Hepatocyte (in vitro differentiated cells): ENCODE results near the gene LRP1B. TPM values are rescaled to one million over a fixed set of nuclear protein-coding genes. Genes with fewer than 3 reads are reported as not detected.

ENCODE experiments used
- DNase-seq: peaks from one replicate; pipeline ENCODE4 v3.0.0-alpha.2; 2016; ENCODE audit warnings: low spot score
- H2AFZ ChIP-seq: fragments of 200-600 bp; sonication (generic); 2 replicates; pipeline ENCODE4 v1.6.0; 2016; ENCODE audit warnings: antibody characterized with exemption, mild to moderate bottlenecking
- H3K27ac ChIP-seq: fragments of 200-600 bp; sonication (generic); 2 replicates; pipeline ENCODE4 v1.5.1; 2016; ENCODE audit warnings: mild to moderate bottlenecking
- H3K27me3 ChIP-seq: fragments of 200-600 bp; sonication (generic); 2 replicates; pipeline ENCODE4 v1.6.1; 2016
- H3K36me3 ChIP-seq: fragments of 200-600 bp; sonication (generic); replicated peaks from 2 replicates; pipeline ENCODE4 v1.5.1; 2016; ENCODE audit warnings: low read depth; ENCODE audit not compliant: insufficient read depth
- H3K4me1 ChIP-seq: fragments of 200-600 bp; sonication (generic); 2 replicates; pipeline ENCODE4 v1.5.1; 2016; ENCODE audit warnings: mild to moderate bottlenecking, moderate library complexity; ENCODE audit not compliant: insufficient read depth
- H3K4me2 ChIP-seq: fragments of 200-600 bp; sonication (generic); 2 replicates; pipeline ENCODE4 v1.6.0; 2016
- H3K4me3 ChIP-seq: fragments of 200-600 bp; sonication (generic); 2 replicates; pipeline ENCODE4 v1.5.1; 2016; ENCODE audit warnings: mild to moderate bottlenecking
- H3K79me2 ChIP-seq: fragments of 200-600 bp; sonication (generic); 2 replicates; pipeline ENCODE4 v1.6.0; 2017; ENCODE audit warnings: mild to moderate bottlenecking
- H3K9me2 ChIP-seq: fragments of 200-600 bp; sonication (generic); replicated peaks from 2 replicates; pipeline ENCODE4 v1.6.0; 2017; ENCODE audit warnings: mild to moderate bottlenecking; ENCODE audit not compliant: insufficient read depth
- H3K9me3 ChIP-seq: fragments of 200-600 bp; sonication (generic); 2 replicates; pipeline ENCODE4 v1.5.1; 2016; ENCODE audit warnings: low read depth, mild to moderate bottlenecking
- H4K20me1 ChIP-seq: fragments of 200-600 bp; sonication (generic); 2 replicates; pipeline ENCODE4 v1.6.0; 2016; ENCODE audit warnings: mild to moderate bottlenecking; ENCODE audit not compliant: insufficient read depth, poor library complexity, severe bottlenecking
- EZH2 ChIP-seq: fragments of 200-600 bp; sonication (generic); IDR thresholded peaks from 2 replicates; pipeline ENCODE4 v1.6.1; 2016; ENCODE audit warnings: antibody characterized with exemption, mild to moderate bottlenecking, borderline replicate concordance
- EZH2phosphoT487 ChIP-seq: fragments of 200-600 bp; sonication (generic); IDR thresholded peaks from one replicate; pipeline ENCODE4 v1.6.1; 2018; ENCODE audit warnings: antibody characterized with exemption, mild to moderate bottlenecking, low read depth, moderate library complexity; ENCODE audit not compliant: unreplicated experiment, severe bottlenecking
- WGBS: methylation state at CpG from one replicate; pipeline ENCODE4 v1.1.6; 2016; ENCODE audit warnings: low lambda C conversion rate; ENCODE audit errors: missing lambda C conversion rate; 5-methylcytosine and 5-hydroxymethylcytosine counted together
- polyA plus RNA-seq: library from polyadenylated mRNA; unstranded; fragments of >200 nt; fragmentation: Nextera tagmentation; extraction: Ambion mirVana; gene quantifications from 2 replicates; pipeline ENCODE4 v1.2.1, GENCODE V29; 2016
- total RNA-seq: library from RNA; depleted of rRNA; stranded (reverse); fragments of >200 nt; gene quantifications from 2 replicates; pipeline ENCODE4 v1.2.3, GENCODE V29; 2014
- TF ChIP-seq, protein P1 (sequence below): fragments of 200-600 bp; sonication (generic); IDR thresholded peaks from 2 replicates; pipeline ENCODE4 v1.5.1; 2016; ENCODE audit warnings: antibody characterized with exemption, mild to moderate bottlenecking; ENCODE audit not compliant: poor library complexity

LRP1B gene
- total and polyA plus RNA-seq, 2 experiments from 2014 or later = 0.65 to 2.0 TPM

DNA sequence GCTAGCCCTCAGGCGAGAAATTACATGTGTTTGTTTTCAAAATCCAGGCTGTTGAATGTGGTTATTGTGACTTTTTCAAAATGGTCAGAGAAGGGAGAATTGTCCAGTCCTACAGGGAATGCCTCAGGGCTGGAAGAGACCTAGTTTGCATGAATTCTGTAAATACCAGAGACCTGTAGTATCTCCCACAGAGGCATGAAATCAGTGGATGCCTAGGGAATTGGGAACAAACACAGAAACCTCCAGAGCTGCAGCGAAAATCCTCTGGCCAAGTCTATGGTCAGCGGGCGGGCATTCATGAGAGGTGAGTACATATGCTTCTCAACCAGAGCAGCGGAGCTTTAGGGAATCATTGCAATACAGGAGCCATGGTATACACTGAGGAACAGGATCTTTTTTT is 1754.1 kb downstream of the LRP1B start:
- H4K20me1 ChIP-seq = no peaks in the 10 kb centered on the region
- WGBS = 91% methylated on average over 5 of the region's 5 CpGs
- H3K4me3 ChIP-seq = no peak overlapping the region
- DNase-seq = no peak
- no peak overlapping the region for H3K27ac ChIP-seq
- H3K36me3 ChIP-seq = no peaks in the 10 kb centered on the region
- TF ChIP-seq EZH2phosphoT487 (no peak), EZH2 (no peak)
- TF ChIP-seq, protein P1, sequence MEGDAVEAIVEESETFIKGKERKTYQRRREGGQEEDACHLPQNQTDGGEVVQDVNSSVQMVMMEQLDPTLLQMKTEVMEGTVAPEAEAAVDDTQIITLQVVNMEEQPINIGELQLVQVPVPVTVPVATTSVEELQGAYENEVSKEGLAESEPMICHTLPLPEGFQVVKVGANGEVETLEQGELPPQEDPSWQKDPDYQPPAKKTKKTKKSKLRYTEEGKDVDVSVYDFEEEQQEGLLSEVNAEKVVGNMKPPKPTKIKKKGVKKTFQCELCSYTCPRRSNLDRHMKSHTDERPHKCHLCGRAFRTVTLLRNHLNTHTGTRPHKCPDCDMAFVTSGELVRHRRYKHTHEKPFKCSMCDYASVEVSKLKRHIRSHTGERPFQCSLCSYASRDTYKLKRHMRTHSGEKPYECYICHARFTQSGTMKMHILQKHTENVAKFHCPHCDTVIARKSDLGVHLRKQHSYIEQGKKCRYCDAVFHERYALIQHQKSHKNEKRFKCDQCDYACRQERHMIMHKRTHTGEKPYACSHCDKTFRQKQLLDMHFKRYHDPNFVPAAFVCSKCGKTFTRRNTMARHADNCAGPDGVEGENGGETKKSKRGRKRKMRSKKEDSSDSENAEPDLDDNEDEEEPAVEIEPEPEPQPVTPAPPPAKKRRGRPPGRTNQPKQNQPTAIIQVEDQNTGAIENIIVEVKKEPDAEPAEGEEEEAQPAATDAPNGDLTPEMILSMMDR = no peak
- H3K4me2 ChIP-seq = no peak overlapping the region
- no peaks in the 10 kb centered on the region for H3K27me3 ChIP-seq
- H3K4me1 ChIP-seq = no peaks in the 10 kb centered on the region
- H3K9me2 ChIP-seq = no peaks in the 10 kb centered on the region
- no peak overlapping the region for H2AFZ ChIP-seq
- H3K79me2 ChIP-seq = no peaks in the 10 kb centered on the region
- no peaks in the 10 kb centered on the region for H3K9me3 ChIP-seq

DNA sequence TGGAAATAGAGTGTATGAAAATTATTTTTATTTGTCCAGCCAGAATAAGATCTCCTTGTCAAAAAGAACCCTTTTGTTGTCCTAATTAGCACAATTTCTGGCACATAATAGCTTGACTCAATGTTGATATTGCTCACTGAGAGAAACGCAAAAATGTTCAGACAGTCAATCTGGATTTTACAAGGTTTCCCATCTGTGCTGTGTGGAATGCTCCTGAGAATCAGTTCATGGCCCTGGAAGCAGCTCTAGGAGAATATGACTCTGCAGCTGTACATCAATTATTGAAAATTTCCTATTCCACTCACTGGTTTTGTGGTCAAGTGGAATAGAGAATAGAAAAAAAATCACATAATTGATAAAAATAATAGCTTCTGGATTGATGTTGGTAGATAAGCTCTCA is 1767.7 kb downstream of the LRP1B start:
- no peaks in the 10 kb centered on the region for H4K20me1 ChIP-seq
- WGBS = 68% methylated on average over 1 of the region's 1 CpG

DNA sequence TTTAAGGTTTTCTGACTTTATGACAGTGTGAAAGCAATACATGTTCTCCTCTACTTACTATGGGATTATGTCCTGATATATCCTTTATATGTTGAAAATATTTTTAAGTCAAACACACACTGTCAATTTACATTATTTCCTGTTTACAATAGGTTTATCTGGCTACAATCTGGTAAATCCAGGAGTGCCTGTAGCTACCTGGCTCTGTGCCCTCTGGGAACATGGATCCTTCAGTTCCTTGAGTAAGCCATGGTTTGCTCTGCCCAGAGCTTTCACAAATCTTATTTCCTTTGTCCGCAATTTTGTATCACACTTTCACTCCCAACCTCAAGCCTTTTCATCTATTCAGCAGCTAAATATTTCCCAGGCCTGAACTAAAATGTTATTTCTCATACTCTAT is 1768.5 kb downstream of the LRP1B start:
- H3K9me2 ChIP-seq = no peaks in the 10 kb centered on the region
- H3K9me3 ChIP-seq = no peaks in the 10 kb centered on the region
- no peak overlapping the region for H3K4me3 ChIP-seq
- H4K20me1 ChIP-seq = no peaks in the 10 kb centered on the region
- no peaks in the 10 kb centered on the region for H3K36me3 ChIP-seq
- H2AFZ ChIP-seq = no peak overlapping the region
- WGBS = 97% methylated on average over 1 of the region's 1 CpG
- H3K27me3 ChIP-seq = no peaks in the 10 kb centered on the region
- H3K4me2 ChIP-seq = no peak overlapping the region
- TF ChIP-seq EZH2phosphoT487 (no peak), EZH2 (no peak)
- TF ChIP-seq, protein P1 = no peak
- no peak for DNase-seq
- no peak overlapping the region for H3K27ac ChIP-seq
- no peaks in the 10 kb centered on the region for H3K4me1 ChIP-seq
- no peaks in the 10 kb centered on the region for H3K79me2 ChIP-seq

More for the DNA sequence above, 1767.7 kb downstream of the LRP1B start:
- Histone ChIP-seq H3K36me3 (no peaks in the 10 kb centered on the region), H3K79me2 (no peaks in the 10 kb centered on the region), H3K4me3 (no peak overlapping the region), H2AFZ (no peak overlapping the region), H3K9me2 (no peaks in the 10 kb centered on the region), H3K27ac (no peak overlapping the region), H3K27me3 (no peaks in the 10 kb centered on the region), H3K4me1 (no peaks in the 10 kb centered on the region), H3K9me3 (no peaks in the 10 kb centered on the region), H3K4me2 (no peak overlapping the region)
- TF ChIP-seq EZH2 = no peak
- TF ChIP-seq, protein P1 = no peak
- no peak for TF ChIP-seq EZH2phosphoT487
- no peak for DNase-seq
